Left lung (tissue), 10 donors: ENCODE results near the gene MCU. TPM values are rescaled to one million over a fixed set of nuclear protein-coding genes. Genes with fewer than 3 reads are reported as not detected.

Experiments
- ATAC-seq: fragments of 200-7000 bp; cut with Tn5 transposase; one replicate; pipeline ENCODE4 v1.9.1; 2020; ENCODE audit warnings: moderate library complexity
- DNase-seq, 4 donors: peaks; one replicate each; pipeline ENCODE4 v3.0.0-alpha.2; 2013 to 2020
- H3K27ac ChIP-seq, 2 donors: fragments of 200-600 bp; sonication (generic) in 1 of 2; one replicate each; pipeline versions ENCODE4 v1.5.0 to v1.8.0; 2020 to 2021
- H3K27me3 ChIP-seq, 2 donors: fragments of 200-600 bp; sonication (generic) in 1 of 2; one replicate each; pipeline versions ENCODE4 v1.5.0 to v1.8.0; 2020 to 2021
- H3K36me3 ChIP-seq, 2 donors: fragments of 200-600 bp; sonication (generic) in 1 of 2; one replicate each; pipeline versions ENCODE4 v1.5.0 to v1.8.0; 2020 to 2021
- H3K4me1 ChIP-seq, 2 donors: fragments of 200-600 bp; one replicate each; pipeline ENCODE4 v1.8.0; 2021
- H3K4me3 ChIP-seq, 2 donors: fragments of 200-600 bp; sonication (generic) in 1 of 2; one replicate each; pipeline versions ENCODE4 v1.5.0 to v1.8.0; 2020 to 2021; ENCODE audit warnings: mild to moderate bottlenecking in 1 of 2
- H3K9me3 ChIP-seq, 2 donors: fragments of 200-600 bp; sonication (generic) in 1 of 2; one replicate each; pipeline versions ENCODE4 v1.5.0 to v1.8.0; 2020 to 2021
- intact Hi-C, 2 donors: fragments of 100-400 bp; cut with DNase I; formaldehyde crosslinking; loops; one replicate each; pipeline versions ENCODE4 v1.11.2 to v1.14.2; 2022
- microRNA-seq, 2 donors: library from miRNA; unstranded; fragments of <30 nt; microRNA quantifications; one replicate each; pipeline ENCODE4, GENCODE V29; 2019
- polyA plus RNA-seq, 6 donors: library from polyadenylated mRNA; unstranded; fragments of 120-200 nt; gene quantifications; one replicate each; pipeline ENCODE4 v1.2.1, GENCODE V29; 2013; ENCODE audit not compliant: insufficient read length in 6 of 6
- total RNA-seq, 2 donors: library from RNA; stranded (reverse); fragmentation: NEBNext Ultra II Directional; extraction: Animal tissue kit (Norgen Biotek cat#: 25700); gene quantifications; one replicate each; pipeline ENCODE4 v1.2.1, GENCODE V29; 2021
- TF ChIP-seq, protein P1 (sequence below), 2 donors: fragments of 200-600 bp; sonication (generic) in 1 of 2; IDR thresholded peaks; one replicate each; pipeline versions ENCODE4 v1.5.0 to v1.8.0; 2021; ENCODE audit warnings: antibody characterized with exemption in 2 of 2
- donor health status: DM: no; HTN: yes; CAD: no.
- donor health status: DM: no; HTN: no; CAD: no.

Gene MCU
- total and polyA plus RNA-seq, 8 donors = 29.4 to 48.8 (median 38.6) TPM

GRCh38 chr10:72935361-72935760, 243.4 kb downstream of the MCU start:
- ATAC-seq (no peak), DNase-seq (no peak)
- Histone ChIP-seq H3K36me3 (no peaks in the 10 kb centered on the region), H3K4me1 (no peaks in the 10 kb centered on the region), H3K27me3 (no peaks in the 10 kb centered on the region), H3K9me3 (no peaks in the 10 kb centered on the region), H3K4me3 (no peak overlapping the region), H3K27ac (no peak overlapping the region)
- TF ChIP-seq, protein P1, sequence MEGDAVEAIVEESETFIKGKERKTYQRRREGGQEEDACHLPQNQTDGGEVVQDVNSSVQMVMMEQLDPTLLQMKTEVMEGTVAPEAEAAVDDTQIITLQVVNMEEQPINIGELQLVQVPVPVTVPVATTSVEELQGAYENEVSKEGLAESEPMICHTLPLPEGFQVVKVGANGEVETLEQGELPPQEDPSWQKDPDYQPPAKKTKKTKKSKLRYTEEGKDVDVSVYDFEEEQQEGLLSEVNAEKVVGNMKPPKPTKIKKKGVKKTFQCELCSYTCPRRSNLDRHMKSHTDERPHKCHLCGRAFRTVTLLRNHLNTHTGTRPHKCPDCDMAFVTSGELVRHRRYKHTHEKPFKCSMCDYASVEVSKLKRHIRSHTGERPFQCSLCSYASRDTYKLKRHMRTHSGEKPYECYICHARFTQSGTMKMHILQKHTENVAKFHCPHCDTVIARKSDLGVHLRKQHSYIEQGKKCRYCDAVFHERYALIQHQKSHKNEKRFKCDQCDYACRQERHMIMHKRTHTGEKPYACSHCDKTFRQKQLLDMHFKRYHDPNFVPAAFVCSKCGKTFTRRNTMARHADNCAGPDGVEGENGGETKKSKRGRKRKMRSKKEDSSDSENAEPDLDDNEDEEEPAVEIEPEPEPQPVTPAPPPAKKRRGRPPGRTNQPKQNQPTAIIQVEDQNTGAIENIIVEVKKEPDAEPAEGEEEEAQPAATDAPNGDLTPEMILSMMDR (IDR thresholded peaks at IDR 0.05) = no peak
- intact Hi-C loops = no loop called here

Small RNA genes lying within 50 kb of the gene (microRNA-seq; reads per million reads assigned to microRNA genes)
- gene MIR4676 = 0.55 to 1.0 reads per million in 2 donors

Other genes with a start within 250 kb of the MCU start
- 10 to 100 TPM; 54.0 to 57.5 TPM for gene MICU1, start 66.1 kb upstream of the MCU start, total RNA-seq
- gene MICU1, start 66.1 kb upstream of the MCU start, polyA plus RNA-seq = 10 to 100 TPM; 49.8 to 67.4 (median 58.2) TPM
- under 1 TPM in 1 of 2 donors, not detected in 1; 0.21 TPM for gene OIT3, start 201.6 kb downstream of the MCU start, total RNA-seq
- gene OIT3, start 201.6 kb downstream of the MCU start, polyA plus RNA-seq = 1 to 10 TPM in 3 of 6 donors, under 1 TPM in 3; 0.73 to 1.4 (median 1.1) TPM